Measurements from ENCODE around the gene PPP4R3A. TPM values are rescaled to one million over a fixed set of nuclear protein-coding genes. Genes with fewer than 3 reads are reported as not detected.

The PPP4R3A gene
- total RNA-seq, 1 donor from 2014 or later = 38.3 TPM

DNA sequence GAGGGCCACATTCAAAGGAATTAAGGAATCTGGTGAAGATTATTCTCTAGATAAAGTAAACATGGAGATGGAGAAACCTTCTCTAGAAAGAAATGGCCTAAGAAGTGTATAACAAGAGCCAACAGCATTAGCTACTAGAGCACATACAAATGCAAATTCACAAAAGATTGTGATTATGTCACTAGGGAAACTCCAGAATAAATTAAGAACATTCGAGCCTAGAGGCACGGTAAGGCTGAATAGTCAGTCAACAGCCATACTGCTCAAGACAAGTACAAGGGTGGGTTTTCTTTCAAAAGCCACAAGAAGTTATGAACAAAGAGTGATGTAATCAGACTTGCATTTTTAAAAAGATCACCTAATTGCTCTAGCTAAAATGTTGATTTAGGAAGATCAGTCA is 25.4 kb downstream of the PPP4R3A start:
- Histone ChIP-seq H3K36me3 (peaks cover 65% of the 10 kb centered on the region), H3K9me3 (replicated peaks) (no peaks in the 10 kb centered on the region), H3K27me3 (ENCODE audit: low read depth) (no peaks in the 10 kb centered on the region), H3K27ac (replicated peaks) (no peak overlapping the region), H3K4me1 (peaks cover 32% of the 10 kb centered on the region), H3K4me3 (no peak overlapping the region)
- TF ChIP-seq, protein P1, sequence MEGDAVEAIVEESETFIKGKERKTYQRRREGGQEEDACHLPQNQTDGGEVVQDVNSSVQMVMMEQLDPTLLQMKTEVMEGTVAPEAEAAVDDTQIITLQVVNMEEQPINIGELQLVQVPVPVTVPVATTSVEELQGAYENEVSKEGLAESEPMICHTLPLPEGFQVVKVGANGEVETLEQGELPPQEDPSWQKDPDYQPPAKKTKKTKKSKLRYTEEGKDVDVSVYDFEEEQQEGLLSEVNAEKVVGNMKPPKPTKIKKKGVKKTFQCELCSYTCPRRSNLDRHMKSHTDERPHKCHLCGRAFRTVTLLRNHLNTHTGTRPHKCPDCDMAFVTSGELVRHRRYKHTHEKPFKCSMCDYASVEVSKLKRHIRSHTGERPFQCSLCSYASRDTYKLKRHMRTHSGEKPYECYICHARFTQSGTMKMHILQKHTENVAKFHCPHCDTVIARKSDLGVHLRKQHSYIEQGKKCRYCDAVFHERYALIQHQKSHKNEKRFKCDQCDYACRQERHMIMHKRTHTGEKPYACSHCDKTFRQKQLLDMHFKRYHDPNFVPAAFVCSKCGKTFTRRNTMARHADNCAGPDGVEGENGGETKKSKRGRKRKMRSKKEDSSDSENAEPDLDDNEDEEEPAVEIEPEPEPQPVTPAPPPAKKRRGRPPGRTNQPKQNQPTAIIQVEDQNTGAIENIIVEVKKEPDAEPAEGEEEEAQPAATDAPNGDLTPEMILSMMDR (IDR thresholded peaks at IDR 0.05; ENCODE audit: borderline replicate concordance) = no peak
- DNase-seq = no peak
- intact Hi-C loops (cut with micrococcal nuclease) = no loop called here

DNA sequence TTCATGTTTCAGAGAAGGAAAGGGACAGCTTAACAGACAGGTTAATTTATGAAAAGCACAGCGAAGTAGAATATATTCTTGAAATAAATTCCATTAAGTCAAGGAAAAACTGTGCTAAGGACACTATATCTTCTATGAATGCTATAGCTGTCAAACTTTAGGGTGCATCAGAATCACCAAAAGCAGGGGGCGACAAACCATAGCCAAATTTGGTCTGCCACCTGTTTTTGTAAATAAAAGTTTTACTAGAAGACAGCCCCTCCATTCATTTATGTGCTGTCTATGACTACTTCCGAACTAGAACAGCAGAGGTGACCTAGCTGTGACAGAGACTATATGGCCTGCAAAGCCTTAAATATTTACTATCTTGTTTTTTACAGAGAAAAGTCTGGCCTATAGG is 25.9 kb downstream of the PPP4R3A start:
- intact Hi-C loops (cut with micrococcal nuclease) = no loop called here
- DNase-seq = no peak
- no peak overlapping the region for H3K27ac ChIP-seq (replicated peaks)
- TF ChIP-seq, protein P1 (IDR thresholded peaks at IDR 0.05; ENCODE audit: borderline replicate concordance) = no peak
- H3K36me3 ChIP-seq = peaks cover 67% of the 10 kb centered on the region
- no peak overlapping the region for H3K4me3 ChIP-seq
- no peaks in the 10 kb centered on the region for H3K9me3 ChIP-seq (replicated peaks)
- peaks cover 32% of the 10 kb centered on the region for H3K4me1 ChIP-seq
- H3K27me3 ChIP-seq (ENCODE audit: low read depth) = no peaks in the 10 kb centered on the region

DNA sequence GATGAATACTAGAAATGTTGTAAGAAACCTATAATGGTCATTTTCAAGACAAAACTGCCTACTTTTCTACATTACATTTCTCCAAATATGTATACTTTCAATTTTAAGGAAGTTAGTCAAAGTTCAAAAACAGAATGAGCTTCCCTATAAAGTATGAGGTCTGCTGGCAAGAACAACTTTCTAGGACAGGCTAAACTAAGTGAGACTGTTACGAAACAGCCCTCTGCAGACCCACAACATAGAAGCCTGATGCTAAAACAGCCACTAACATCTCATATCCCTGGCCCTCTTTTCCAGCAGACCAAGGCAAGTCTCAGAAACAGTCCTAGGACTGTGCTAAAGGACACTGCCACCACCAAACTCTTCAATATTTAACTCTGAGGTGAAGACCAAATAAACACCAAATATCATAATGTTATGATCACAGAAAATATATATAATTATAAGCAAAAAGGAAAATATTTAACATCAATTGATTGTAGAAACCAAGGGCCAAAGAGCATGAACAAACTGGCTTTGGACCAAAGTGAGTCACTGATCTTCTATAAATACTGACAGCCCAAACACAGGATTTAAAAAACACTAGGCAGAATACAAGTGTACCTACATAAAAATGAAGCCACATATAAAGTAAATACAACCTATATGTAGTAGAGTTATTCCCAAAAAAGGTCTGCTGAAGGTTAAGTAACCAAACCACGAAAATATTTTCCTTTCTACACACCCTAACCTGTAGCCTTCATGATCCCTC is 27.7 kb downstream of the PPP4R3A start:
- H3K4me3 ChIP-seq = no peak overlapping the region
- H3K9me3 ChIP-seq (replicated peaks) = no peaks in the 10 kb centered on the region
- no peak for DNase-seq
- TF ChIP-seq, protein P1 (IDR thresholded peaks at IDR 0.05; ENCODE audit: borderline replicate concordance) = no peak
- H3K27ac ChIP-seq (replicated peaks) = no peak overlapping the region
- peaks cover 43% of the 10 kb centered on the region for H3K4me1 ChIP-seq
- H3K36me3 ChIP-seq = peaks cover 75% of the 10 kb centered on the region
- intact Hi-C loops (cut with micrococcal nuclease) = no loop called here
- H3K27me3 ChIP-seq (ENCODE audit: low read depth) = no peaks in the 10 kb centered on the region

DNA sequence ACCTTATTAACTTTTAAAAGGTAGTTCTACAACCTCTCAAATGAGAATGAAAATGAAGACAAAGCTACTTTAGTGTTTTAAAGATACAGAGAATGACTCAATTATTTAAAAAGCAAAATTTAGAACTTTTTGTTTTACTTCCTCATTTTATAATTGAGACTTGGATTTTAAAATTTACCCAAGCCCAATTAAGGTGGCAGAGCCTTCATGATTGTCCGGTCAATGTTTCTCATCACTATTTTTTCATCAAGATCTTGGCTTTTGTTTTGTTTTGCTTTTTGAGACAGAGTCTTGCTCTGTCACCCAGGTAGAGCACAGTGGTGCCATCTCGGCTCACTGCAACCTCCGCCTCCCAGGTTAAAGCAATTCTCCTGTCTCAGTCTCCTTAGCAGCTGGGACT is 32.7 kb downstream of the PPP4R3A start:
- Histone ChIP-seq H3K27ac (replicated peaks) (no peak overlapping the region), H3K4me1 (peaks cover 23% of the 10 kb centered on the region), H3K9me3 (replicated peaks) (no peaks in the 10 kb centered on the region), H3K4me3 (no peak overlapping the region), H3K27me3 (ENCODE audit: low read depth) (no peaks in the 10 kb centered on the region), H3K36me3 (peaks cover 93% of the 10 kb centered on the region)
- TF ChIP-seq, protein P1 (IDR thresholded peaks at IDR 0.05; ENCODE audit: borderline replicate concordance) = no peak
- intact Hi-C loops (cut with micrococcal nuclease) = no loop called here
- no peak for DNase-seq

DNA sequence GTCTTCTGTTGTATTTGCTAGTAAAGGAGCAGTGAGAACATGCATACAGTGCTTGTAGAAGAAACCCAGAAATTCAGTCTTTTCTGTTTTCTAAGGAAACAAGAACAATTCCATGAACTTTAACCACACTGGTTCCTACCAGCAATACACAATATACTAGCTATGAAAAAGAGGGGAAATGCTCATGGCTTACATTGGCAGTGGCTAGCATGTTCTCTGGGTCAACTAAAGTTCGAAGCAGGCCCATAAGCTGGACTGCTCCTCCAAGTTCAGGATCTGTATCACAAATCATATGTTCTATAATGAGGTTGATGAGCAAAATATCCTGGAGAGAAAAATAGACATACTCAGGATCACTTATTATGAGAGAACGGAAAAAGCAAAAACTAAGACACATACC is 37.1 kb downstream of the PPP4R3A start:
- no peak overlapping the region for H3K4me3 ChIP-seq
- H3K36me3 ChIP-seq = peaks cover 94% of the 10 kb centered on the region
- no peak for DNase-seq
- no peaks in the 10 kb centered on the region for H3K9me3 ChIP-seq (replicated peaks)
- TF ChIP-seq, protein P1 (IDR thresholded peaks at IDR 0.05; ENCODE audit: borderline replicate concordance) = no peak
- peaks cover 6% of the 10 kb centered on the region for H3K4me1 ChIP-seq
- intact Hi-C loops (cut with micrococcal nuclease) = no loop called here
- H3K27me3 ChIP-seq (ENCODE audit: low read depth) = no peaks in the 10 kb centered on the region
- no peak overlapping the region for H3K27ac ChIP-seq (replicated peaks)
